ENCODE measurements around the gene FILIP1L.

Gene FILIP1L

GRCh38 chr3:100047455-100048141 is 66.7 kb downstream of the FILIP1L start:
- no peak for DNase-seq (ENCODE audit: extremely low read depth, low read depth)
- no peak for TF ChIP-seq CTCF (IDR thresholded peaks at IDR 0.05; ENCODE audit: low read depth, low read length)

- no peak for TF ChIP-seq CTCF (IDR thresholded peaks at IDR 0.05; ENCODE audit: low read depth, low read length)
Observed at GRCh38 chr3:100046986-100047385, 67.3 kb downstream of the FILIP1L start.

GRCh38 chr3:100045696-100046095 is 68.6 kb downstream of the FILIP1L start:
- peak; percentile 96 for DNase-seq (ENCODE audit: extremely low read depth, low read depth)
- TF ChIP-seq CTCF (IDR thresholded peaks at IDR 0.05; ENCODE audit: low read depth, low read length) = no peak

More at GRCh38 chr3:100046986-100047385, 67.3 kb downstream of the FILIP1L start:
- no peak for DNase-seq (ENCODE audit: extremely low read depth, low read depth)

DNA sequence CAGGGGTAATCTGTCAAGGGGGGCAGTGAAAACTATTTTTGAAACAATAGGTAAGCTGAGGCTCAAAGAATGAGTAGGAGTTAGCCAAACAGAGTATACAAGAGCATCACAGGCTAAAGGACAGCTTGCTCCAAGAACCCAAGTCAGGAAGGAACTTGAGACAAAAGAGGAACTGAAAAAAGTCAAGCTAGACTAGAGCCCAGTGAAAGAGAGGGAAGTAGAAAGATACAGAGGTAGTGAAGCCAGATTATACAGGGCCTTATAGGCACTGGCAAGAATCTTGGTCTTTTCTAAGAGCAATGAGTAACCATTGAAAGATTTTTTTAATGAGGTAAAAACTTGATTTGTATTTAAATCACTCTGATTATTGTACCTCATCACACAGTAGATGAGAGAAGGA is 69.9 kb downstream of the FILIP1L start:
- no peak for DNase-seq (ENCODE audit: extremely low read depth, low read depth)

GRCh38 chr3:100043271-100043670 is 71.0 kb downstream of the FILIP1L start:
- TF ChIP-seq CTCF (IDR thresholded peaks at IDR 0.05; ENCODE audit: low read depth, low read length) = no peak
- DNase-seq (ENCODE audit: extremely low read depth, low read depth) = no peak

More for the DNA sequence above, 69.9 kb downstream of the FILIP1L start:
- no peak for TF ChIP-seq CTCF (IDR thresholded peaks at IDR 0.05; ENCODE audit: low read depth, low read length)

DNA sequence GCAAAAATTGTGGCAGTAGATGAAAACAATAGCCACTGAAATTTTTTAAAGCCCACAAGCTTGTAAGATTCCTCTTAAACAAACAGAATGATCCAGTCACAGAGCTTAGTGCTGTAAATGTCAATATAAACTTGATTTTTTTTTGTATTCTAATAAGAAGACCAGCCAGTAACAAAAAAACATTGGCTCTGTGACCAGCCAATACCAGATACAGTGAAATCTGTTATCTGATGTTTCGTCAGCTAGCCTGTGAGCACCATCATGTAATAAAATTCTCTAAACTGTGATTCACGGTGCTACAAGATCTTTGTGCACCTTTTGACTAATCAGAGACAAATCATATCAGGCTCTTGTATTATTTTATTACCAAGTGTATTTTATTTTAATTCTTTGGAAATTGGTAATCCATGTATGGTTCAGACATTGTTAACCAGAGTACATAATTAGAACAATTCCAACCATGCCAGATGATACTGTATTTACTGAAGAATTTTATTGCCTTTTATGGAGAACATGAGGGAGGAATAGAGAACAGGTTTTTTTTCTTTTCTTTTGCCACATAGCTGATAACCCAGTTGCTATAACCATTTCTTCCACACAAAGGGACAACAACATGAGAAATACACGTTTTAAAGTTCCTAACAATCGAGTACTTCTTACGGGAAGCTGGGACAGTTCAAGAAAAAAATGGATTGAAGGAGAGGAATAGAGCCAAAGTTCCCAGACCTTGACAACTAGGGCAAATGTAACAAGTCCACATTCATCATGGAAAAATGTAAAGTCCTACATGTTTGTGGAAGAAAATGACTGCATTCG is 71.9 kb downstream of the FILIP1L start:
- peak; percentile 82 for DNase-seq (ENCODE audit: extremely low read depth, low read depth)

More for the DNA sequence above, 71.9 kb downstream of the FILIP1L start:
- TF ChIP-seq CTCF (IDR thresholded peaks at IDR 0.05; ENCODE audit: low read depth, low read length) = no peak
